HL-60 (cell line): ENCODE data around the gene MAST2.

Experiments
- DNase-seq, 2 experiments: peaks; one replicate each; pipeline ENCODE4 v3.0.0-alpha.2; 2010 to 2020; ENCODE audit warnings: low read depth in 1 of 2, low spot score in 1 of 2
- H3K27ac ChIP-seq: fragments of 250-450 bp; sonication (Bioruptor Pico); replicated peaks from 2 replicates; pipeline ENCODE4 v1.5.1; 2020; ENCODE audit warnings: mild to moderate bottlenecking, moderate library complexity
- H3K27me3 ChIP-seq: fragments of 250-450 bp; sonication (Bioruptor Pico); 2 replicates; pipeline ENCODE4 v1.5.1; 2021; ENCODE audit warnings: mild to moderate bottlenecking, moderate library complexity; ENCODE audit not compliant: insufficient read depth, poor library complexity, severe bottlenecking
- H3K4me3 ChIP-seq: replicated peaks from 2 replicates; pipeline ENCODE4 v1.5.1; 2011; ENCODE audit warnings: mild to moderate bottlenecking, control low read depth, low read length; ENCODE audit not compliant: insufficient read depth
- CTCF ChIP-seq: IDR thresholded peaks from one replicate; pipeline ENCODE4 v1.5.1; 2011; ENCODE audit warnings: low read length, control low read depth, inconsistent platforms; ENCODE audit not compliant: insufficient read depth
- GABPA ChIP-seq: IDR thresholded peaks from 2 replicates; pipeline ENCODE4 v1.6.1; 2012; ENCODE audit warnings: low read depth
- POLR2AphosphoS5 ChIP-seq: IDR thresholded peaks from 2 replicates; pipeline ENCODE4 v1.6.1; 2012; ENCODE audit warnings: low read depth
- REST ChIP-seq: IDR thresholded peaks from 2 replicates; pipeline ENCODE4 v1.6.1; 2012; ENCODE audit warnings: low read depth; ENCODE audit not compliant: insufficient replicate concordance
- SPI1 ChIP-seq: IDR thresholded peaks from 2 replicates; pipeline ENCODE4 v1.6.1; 2012; ENCODE audit warnings: low read depth, mild to moderate bottlenecking, borderline replicate concordance

The MAST2 gene

GRCh38 chr1:46027788-46028573 lies 224.6 kb downstream of the MAST2 start:
- Histone ChIP-seq H3K4me3 (no peak overlapping the region), H3K27me3 (no peaks in the 10 kb centered on the region), H3K27ac (no peak overlapping the region)
- no peak for TF ChIP-seq CTCF
- no peak for TF ChIP-seq SPI1
- no peak for TF ChIP-seq GABPA
- no peak for TF ChIP-seq POLR2AphosphoS5
- no peak for TF ChIP-seq REST
- no peak for DNase-seq

GRCh38 chr1:46030074-46030870 lies 226.9 kb downstream of the MAST2 start:
- H3K4me3 ChIP-seq: no peak overlapping the region
- H3K27me3 ChIP-seq: no peaks in the 10 kb centered on the region
- TF ChIP-seq REST: no peak
- TF ChIP-seq CTCF: no peak
- no peak for TF ChIP-seq POLR2AphosphoS5
- TF ChIP-seq SPI1: no peak
- no peak for TF ChIP-seq GABPA
- no peak overlapping the region for H3K27ac ChIP-seq
- DNase-seq: no peak

GRCh38 chr1:46030876-46031660 lies 227.7 kb downstream of the MAST2 start:
- no peak for DNase-seq
- no peak overlapping the region for H3K27ac ChIP-seq
- no peak for TF ChIP-seq POLR2AphosphoS5
- TF ChIP-seq REST: no peak
- TF ChIP-seq SPI1: no peak
- TF ChIP-seq CTCF: no peak
- no peak for TF ChIP-seq GABPA
- H3K4me3 ChIP-seq: no peak overlapping the region
- no peaks in the 10 kb centered on the region for H3K27me3 ChIP-seq
